GM23248 (cell line): ENCODE measurements around the gene RPS15. TPM values are rescaled to one million over a fixed set of nuclear protein-coding genes. Genes with fewer than 3 reads are reported as not detected.
A peak's percentile ranks its signal among the peaks of the same experiment; 100 is the strongest.

Experiments
- DNase-seq: peaks from one replicate; pipeline ENCODE4 v3.0.0-alpha.2; 2015
- H2AFZ ChIP-seq: fragments of 200-600 bp; sonication (generic); 2 replicates; pipeline ENCODE4 v1.6.1; 2016; ENCODE audit warnings: antibody characterized with exemption
- H3F3A ChIP-seq: fragments of 200-600 bp; sonication (generic); 2 replicates; pipeline ENCODE4 v1.6.1; 2016; ENCODE audit warnings: mild to moderate bottlenecking, antibody characterized with exemption, mixed run types; ENCODE audit not compliant: insufficient read depth
- H3K27ac ChIP-seq: fragments of 200-600 bp; sonication (generic); 2 replicates; pipeline ENCODE4 v1.5.1; 2016; ENCODE audit warnings: mild to moderate bottlenecking
- H3K27me3 ChIP-seq: fragments of 200-600 bp; sonication (generic); replicated peaks from 2 replicates; pipeline ENCODE4 v1.6.1; 2016; ENCODE audit warnings: mild to moderate bottlenecking; ENCODE audit not compliant: insufficient read depth
- H3K36me3 ChIP-seq: fragments of 200-600 bp; sonication (generic); 2 replicates; pipeline ENCODE4 v1.6.1; 2016; ENCODE audit warnings: low read depth, mild to moderate bottlenecking
- H3K4me1 ChIP-seq: fragments of 200-600 bp; sonication (generic); 2 replicates; pipeline ENCODE4 v1.6.1; 2016; ENCODE audit warnings: mild to moderate bottlenecking; ENCODE audit not compliant: insufficient read depth
- H3K4me2 ChIP-seq: fragments of 200-600 bp; sonication (generic); one replicate; pipeline ENCODE4 v1.6.1; 2016; ENCODE audit warnings: mild to moderate bottlenecking; ENCODE audit not compliant: unreplicated experiment
- H3K4me3 ChIP-seq: fragments of 200-600 bp; sonication (generic); 2 replicates; pipeline ENCODE4 v1.5.1; 2016; ENCODE audit warnings: mild to moderate bottlenecking
- H3K79me2 ChIP-seq: fragments of 200-600 bp; sonication (generic); 2 replicates; pipeline ENCODE4 v1.6.1; 2016; ENCODE audit warnings: mild to moderate bottlenecking; ENCODE audit not compliant: insufficient read depth
- H3K9ac ChIP-seq: fragments of 200-600 bp; sonication (generic); 2 replicates; pipeline ENCODE4 v1.6.1; 2016; ENCODE audit warnings: mild to moderate bottlenecking
- H3K9me2 ChIP-seq: fragments of 200-600 bp; sonication (generic); 2 replicates; pipeline ENCODE4 v1.6.1; 2016; ENCODE audit warnings: mixed run types, mild to moderate bottlenecking, moderate library complexity; ENCODE audit not compliant: insufficient read depth
- H3K9me3 ChIP-seq: fragments of 200-600 bp; sonication (generic); one replicate; pipeline ENCODE4 v1.6.1; 2017; ENCODE audit warnings: low read depth
- H4K20me1 ChIP-seq: fragments of 200-600 bp; sonication (generic); 2 replicates; pipeline ENCODE4 v1.6.0; 2016; ENCODE audit not compliant: insufficient read depth
- EZH2 ChIP-seq: fragments of 200-600 bp; sonication (generic); IDR thresholded peaks from 2 replicates; pipeline ENCODE4 v1.6.1; 2018; ENCODE audit warnings: antibody characterized with exemption, mild to moderate bottlenecking; ENCODE audit not compliant: insufficient read depth, poor library complexity, severe bottlenecking
- EZH2phosphoT487 ChIP-seq: fragments of 200-600 bp; sonication (generic); IDR thresholded peaks from 2 replicates; pipeline ENCODE4 v1.6.1; 2018; ENCODE audit warnings: antibody characterized with exemption, moderate library complexity, mild to moderate bottlenecking, low read depth; ENCODE audit not compliant: insufficient read depth
- WGBS, 2 experiments: methylation state at CpG; one replicate each; pipeline ENCODE4 v1.1.6; 2015 to 2017; ENCODE audit warnings: low lambda C conversion rate in 2 of 2, low coverage in 1 of 2; ENCODE audit errors: missing lambda C conversion rate in 2 of 2; 5-methylcytosine and 5-hydroxymethylcytosine counted together
- in situ Hi-C: fragments of 300-500 bp; cut with MboI; formaldehyde crosslinking; loops from 2 replicates; pipeline ENCODE4 v1.15.0; 2020
- polyA plus RNA-seq: library from polyadenylated mRNA; unstranded; fragments of >200 nt; fragmentation: Nextera tagmentation; extraction: Ambion mirVana; gene quantifications from 2 replicates; pipeline ENCODE4 v1.2.1, GENCODE V29; 2016
- total RNA-seq: library from RNA; depleted of rRNA; stranded (reverse); fragments of >200 nt; shearing (Covaris generic); gene quantifications from 2 replicates; pipeline ENCODE4 v1.2.3, GENCODE V29; 2014

The RPS15 gene
- total and polyA plus RNA-seq, 2 experiments from 2014 or later = 921 to 1,289 TPM

DNA sequence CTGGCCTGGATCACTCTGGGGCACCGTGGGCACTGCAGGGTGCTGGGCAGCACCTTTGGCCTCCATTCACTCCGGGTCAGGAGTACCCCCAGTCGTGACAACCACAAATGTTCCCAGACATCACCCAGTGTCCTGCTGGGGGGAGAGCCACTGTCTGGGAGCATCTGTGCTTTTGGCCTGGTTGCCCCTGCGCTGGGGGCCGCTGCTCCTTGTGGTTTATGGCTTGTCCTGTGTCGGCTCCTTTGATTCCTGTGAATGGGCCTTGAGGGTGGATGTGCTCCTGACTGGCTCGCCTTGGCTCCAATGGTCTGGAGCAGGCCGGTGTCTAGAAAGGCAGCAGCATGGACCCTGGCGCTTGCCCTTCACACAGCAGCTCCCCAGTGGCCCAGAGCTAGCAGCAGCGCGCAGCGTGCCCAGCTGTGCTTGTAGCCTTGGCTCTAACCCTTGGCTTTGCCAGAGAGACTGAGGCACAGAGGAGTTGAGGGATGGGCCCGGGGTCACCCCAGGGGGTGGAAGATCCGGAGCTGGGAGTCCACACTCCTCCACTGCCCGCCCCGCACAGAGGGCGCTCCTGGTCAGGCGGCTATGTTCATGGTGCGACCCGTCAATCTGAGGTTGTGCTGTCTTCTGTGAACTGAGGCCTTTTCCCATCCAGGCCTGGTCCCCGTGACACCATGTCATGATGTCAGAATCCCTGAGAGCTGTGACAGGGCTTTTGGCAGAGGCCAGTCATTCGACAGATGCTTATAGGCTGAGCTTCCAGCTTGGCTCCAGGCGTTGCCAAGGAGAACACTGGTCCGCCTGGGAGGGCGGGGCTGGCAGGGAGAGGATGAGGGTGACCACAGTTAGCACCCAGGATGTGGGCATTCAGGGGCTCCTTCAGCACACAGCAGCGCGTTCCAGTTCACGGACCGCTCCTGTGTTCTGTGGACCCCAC, 26.7 kb upstream of the RPS15 start:
- no peaks in the 10 kb centered on the region for H4K20me1 ChIP-seq
- WGBS, 2 experiments = 52 to 60% methylated on average over 29 of the region's 29 CpGs
- in situ Hi-C loops = no loop called here
- no peaks in the 10 kb centered on the region for H3K9me2 ChIP-seq
- no peak overlapping the region for H3K4me3 ChIP-seq
- H3K27ac ChIP-seq = peak overlapping the region; percentile 61
- no peaks in the 10 kb centered on the region for H3K9me3 ChIP-seq
- no peaks in the 10 kb centered on the region for H3K27me3 ChIP-seq
- TF ChIP-seq EZH2 = no peak
- no peak for TF ChIP-seq EZH2phosphoT487
- H3F3A ChIP-seq = peaks cover 8% of the 10 kb centered on the region; the same call in 1 of the 2 replicates
- H3K79me2 ChIP-seq = peaks cover 86% of the 10 kb centered on the region
- peaks cover 33% of the 10 kb centered on the region for H3K4me1 ChIP-seq
- H3K36me3 ChIP-seq = no peaks in the 10 kb centered on the region
- peak overlapping the region; percentile 97 for H3K9ac ChIP-seq
- peak; percentile 88 for DNase-seq
- peak overlapping the region; percentile 7 for H3K4me2 ChIP-seq
- H2AFZ ChIP-seq = no peak overlapping the region

DNA sequence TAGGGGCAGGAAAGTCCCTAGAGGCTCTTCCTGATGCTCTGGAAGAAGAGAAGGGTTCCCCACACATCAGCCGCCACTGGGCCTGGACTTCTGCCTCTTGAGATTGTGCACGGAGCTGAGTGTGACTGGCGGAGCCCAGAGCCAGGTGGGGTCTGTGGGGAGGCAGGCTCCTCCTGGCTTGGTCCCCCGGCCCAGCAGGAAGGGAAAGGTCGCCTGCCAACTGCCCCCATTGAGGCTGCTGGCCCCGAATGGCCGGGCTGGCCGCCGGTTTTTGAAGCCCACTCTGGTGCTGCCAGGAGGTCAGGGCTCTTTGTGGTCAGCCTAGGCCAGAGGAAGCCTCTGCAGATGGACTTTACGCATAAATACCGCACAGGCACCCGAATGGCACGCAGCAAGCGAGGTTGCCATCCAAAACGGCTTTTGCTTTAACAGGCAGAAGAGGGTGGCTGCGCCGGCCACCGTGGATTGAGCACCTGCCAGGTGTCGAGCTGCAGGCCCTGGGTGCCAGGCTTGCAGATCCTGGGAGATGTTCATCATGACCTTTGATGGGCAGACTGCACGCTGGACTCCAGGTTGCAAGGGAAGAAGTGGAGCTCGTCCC, 25.8 kb upstream of the RPS15 start:
- no peak for TF ChIP-seq EZH2phosphoT487
- no peak for TF ChIP-seq EZH2
- H3K36me3 ChIP-seq = no peaks in the 10 kb centered on the region
- H3K9me2 ChIP-seq = no peaks in the 10 kb centered on the region
- H3F3A ChIP-seq = peaks cover 14% of the 10 kb centered on the region; the same call in 1 of the 2 replicates
- peak overlapping the region; percentile 61; the same call in 1 of the 2 replicates for H3K27ac ChIP-seq
- no peak overlapping the region for H3K4me3 ChIP-seq
- DNase-seq = no peak
- in situ Hi-C loops = no loop called here
- H3K4me2 ChIP-seq = no peak overlapping the region
- peaks cover 37% of the 10 kb centered on the region for H3K4me1 ChIP-seq
- H3K9me3 ChIP-seq = no peaks in the 10 kb centered on the region
- H3K27me3 ChIP-seq = no peaks in the 10 kb centered on the region
- 77 to 80% methylated on average over 21 of the region's 21 CpGs for WGBS, 2 experiments
- no peak overlapping the region for H3K9ac ChIP-seq
- H4K20me1 ChIP-seq = peaks cover 2% of the 10 kb centered on the region; the same call in 1 of the 2 replicates
- H3K79me2 ChIP-seq = peaks cover 95% of the 10 kb centered on the region
- H2AFZ ChIP-seq = no peak overlapping the region

DNA sequence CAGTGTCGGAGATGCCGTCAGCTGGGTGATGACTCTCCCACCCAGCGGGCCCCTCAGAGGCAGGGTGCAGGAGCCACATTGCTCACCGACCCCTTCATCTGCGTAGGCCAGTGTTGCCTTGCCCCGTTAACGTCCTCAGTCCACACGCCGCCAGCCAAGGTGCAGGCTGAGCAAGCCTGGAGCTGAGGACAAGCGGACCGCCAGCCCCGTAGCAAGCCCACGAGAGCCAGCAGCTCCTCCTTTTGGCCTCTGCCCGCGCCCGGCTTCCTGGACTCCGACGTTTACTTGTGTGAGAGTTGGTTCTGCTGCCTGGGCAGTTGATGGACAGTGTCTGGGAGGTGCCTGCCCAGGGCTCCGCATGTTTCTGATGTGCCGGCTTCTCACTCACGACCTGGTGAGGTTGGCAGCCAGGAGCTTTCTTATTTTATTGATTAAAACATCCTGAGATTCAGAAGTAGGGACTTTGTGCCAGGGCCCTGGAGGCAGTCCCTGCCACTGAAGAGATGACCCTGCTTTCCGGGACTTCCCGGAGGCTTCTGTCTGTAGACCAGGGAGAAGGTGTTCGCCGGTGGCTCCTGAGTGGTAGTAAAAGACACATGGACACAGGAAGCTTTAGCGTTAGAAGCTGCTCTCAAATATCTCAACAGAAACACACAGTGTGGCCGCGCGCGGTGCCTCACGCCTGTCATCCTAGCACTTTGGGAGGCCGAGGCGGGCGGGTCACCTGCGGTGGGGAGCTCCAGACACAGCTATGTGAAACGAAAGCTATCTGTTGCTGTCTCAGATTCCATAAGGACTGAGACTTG, 25.0 kb upstream of the RPS15 start:
- TF ChIP-seq EZH2phosphoT487 (no peak), EZH2 (no peak)
- Histone ChIP-seq H3K36me3 (no peaks in the 10 kb centered on the region), H3K9me2 (no peaks in the 10 kb centered on the region), H3K27me3 (no peaks in the 10 kb centered on the region), H3K4me2 (no peak overlapping the region), H3K79me2 (peaks cover 99% of the 10 kb centered on the region), H2AFZ (no peak overlapping the region), H4K20me1 (peaks cover 4% of the 10 kb centered on the region; the same call in 1 of the 2 replicates), H3F3A (peaks cover 14% of the 10 kb centered on the region; the same call in 1 of the 2 replicates), H3K9me3 (no peaks in the 10 kb centered on the region), H3K4me3 (no peak overlapping the region), H3K4me1 (peaks cover 37% of the 10 kb centered on the region), H3K9ac (no peak overlapping the region), H3K27ac (no peak overlapping the region)
- no peak for DNase-seq
- in situ Hi-C loops = no loop called here
- 77 to 79% methylated on average over 36 of the region's 36 CpGs for WGBS, 2 experiments
